Stimulated activated CD8-positive, alpha-beta memory T cell treated with anti-CD3 and anti-CD28 coated beads, Interleukin-12 subunit alpha, Interleukin-12 subunit beta, amount 100 ng/mL, for 1 hour (primary cell): ENCODE results near the gene PPP6R1.

Experiments
- DNase-seq: peaks from one replicate; pipeline ENCODE4 v3.0.0-alpha.2; 2020; ENCODE audit warnings: low read depth

The PPP6R1 gene

GRCh38 chr19:55244004-55244680 is 14.7 kb downstream of the PPP6R1 start:
- DNase-seq, result no peak

- DNase-seq, result no peak
Observed at GRCh38 chr19:55242517-55242916, 16.3 kb downstream of the PPP6R1 start.

GRCh38 chr19:55241935-55242464 is 16.8 kb downstream of the PPP6R1 start:
- DNase-seq, result no peak

GRCh38 chr19:55241143-55241934 is 17.5 kb downstream of the PPP6R1 start:
- no peak for DNase-seq

GRCh38 chr19:55240713-55241020 is 18.1 kb downstream of the PPP6R1 start:
- DNase-seq, result no peak

GRCh38 chr19:55239004-55239403 is 19.8 kb downstream of the PPP6R1 start:
- no peak for DNase-seq

- DNase-seq, result no peak
Observed at GRCh38 chr19:55238030-55238429, 20.8 kb downstream of the PPP6R1 start.

- no peak for DNase-seq
Observed at GRCh38 chr19:55232986-55233385, 25.8 kb downstream of the PPP6R1 start.

GRCh38 chr19:55232286-55232602 is 26.6 kb downstream of the PPP6R1 start:
- no peak for DNase-seq

- no peak for DNase-seq
Observed at GRCh38 chr19:55231391-55232285, 27.2 kb downstream of the PPP6R1 start.

GRCh38 chr19:55230780-55231179 is 28.0 kb downstream of the PPP6R1 start:
- no peak for DNase-seq

GRCh38 chr19:55230329-55230728 is 28.5 kb downstream of the PPP6R1 start:
- DNase-seq, result no peak

- no peak for DNase-seq
Observed at GRCh38 chr19:55229789-55230182, 29.0 kb downstream of the PPP6R1 start.

GRCh38 chr19:55229145-55229788 is 29.6 kb downstream of the PPP6R1 start:
- no peak for DNase-seq

- no peak for DNase-seq
Observed at GRCh38 chr19:55228403-55229031, 30.3 kb downstream of the PPP6R1 start, which contains the start of gene TMEM86B. Gene TMEM86B, minus strand, starts transcription at chr19:55228763. Its CDS starts 22 bp downstream, at chr19:55228741.

GRCh38 chr19:55228015-55228391 is 30.8 kb downstream of the PPP6R1 start:
- no peak for DNase-seq

- DNase-seq, result no peak
Observed at GRCh38 chr19:55227241-55228014, 31.4 kb downstream of the PPP6R1 start.

GRCh38 chr19:55226788-55227187 is 32.0 kb downstream of the PPP6R1 start:
- DNase-seq, result no peak

- no peak for DNase-seq
Observed at GRCh38 chr19:55226273-55226672, 32.5 kb downstream of the PPP6R1 start.

GRCh38 chr19:55225415-55225958 is 33.3 kb downstream of the PPP6R1 start:
- DNase-seq, result no peak
